K562 (cell line): ENCODE measurements around the gene RASGEF1C. TPM values are rescaled to one million over a fixed set of nuclear protein-coding genes. Genes with fewer than 3 reads are reported as not detected.

ENCODE experiments used
- ARID1B ChIP-seq: fragments of 450-650 bp; IDR thresholded peaks from 2 replicates; pipeline ENCODE4 v1.6.1; 2016; ENCODE audit warnings: antibody characterized with exemption, mild to moderate bottlenecking, inconsistent platforms
- ARNT ChIP-seq, 2 experiments: fragments of 450-650 bp; IDR thresholded peaks; 2 replicates each; pipeline ENCODE4 v1.6.1; 2016; ENCODE audit warnings: mild to moderate bottlenecking in 1 of 2
- BACH1 ChIP-seq: fragments of 200-800 bp; sonication (Bioruptor generic); IDR thresholded peaks from 2 replicates; pipeline ENCODE4 v1.6.1; 2016; ENCODE audit warnings: missing genetic modification characterization, missing compliant biosample characterization
- BCOR ChIP-seq: fragments of 450-650 bp; IDR thresholded peaks from 2 replicates; pipeline ENCODE4 v1.6.1; 2016
- CBX8 ChIP-seq: fragments of 200-600 bp; sonication (generic); IDR thresholded peaks from 2 replicates; pipeline ENCODE4 v1.6.1; 2012; ENCODE audit warnings: borderline replicate concordance, mixed run types, low read depth, mild to moderate bottlenecking, moderate library complexity, mixed read lengths, low read length, control low read depth, inconsistent platforms; ENCODE audit not compliant: poor library complexity, severe bottlenecking; ENCODE audit errors: extremely low read depth
- ELF2 ChIP-seq: fragments of 250-450 bp; sonication (Bioruptor Pico); IDR thresholded peaks from 2 replicates; pipeline ENCODE4 v1.5.0; 2021; ENCODE audit warnings: mild to moderate bottlenecking
- FOXK2 ChIP-seq, 2 experiments: fragments of 450-650 bp; IDR thresholded peaks in 1 of 2; conservative IDR thresholded peaks in 1 of 2; 2 replicates each; pipeline ENCODE4 v1.6.1; 2016; ENCODE audit warnings: low read depth in 2 of 2, mild to moderate bottlenecking in 1 of 2
- GATAD2A ChIP-seq: fragments of 450-650 bp; IDR thresholded peaks from 2 replicates; pipeline ENCODE4 v1.6.1; 2017
- HMG20B ChIP-seq: fragments of 250-450 bp; sonication (Bioruptor Pico); IDR thresholded peaks from 2 replicates; pipeline ENCODE4 v1.5.0; 2021; ENCODE audit warnings: mild to moderate bottlenecking
- JUND ChIP-seq, 2 experiments: IDR thresholded peaks; 2 replicates in 1 of 2; 3 replicates in 1 of 2; pipeline ENCODE4 v1.6.1; 2011; ENCODE audit warnings: borderline replicate concordance in 2 of 2, low read depth in 2 of 2, low read length in 2 of 2, improper control_type of control experiment in 1 of 2, missing biosample characterization in 1 of 2, missing genetic modification characterization in 1 of 2, missing genetic modification reagents in 1 of 2
- LEF1 ChIP-seq: fragments of 450-650 bp; IDR thresholded peaks from 2 replicates; pipeline ENCODE4 v1.6.1; 2016; ENCODE audit warnings: mild to moderate bottlenecking
- MCM7 ChIP-seq, 2 experiments: fragments of 450-650 bp; IDR thresholded peaks; 2 replicates each; pipeline ENCODE4 v1.6.1; 2016 to 2018
- MXD1 ChIP-seq: fragments of 250-450 bp; sonication (Bioruptor Pico); IDR thresholded peaks from 2 replicates; pipeline ENCODE4 v1.8.0; 2021; ENCODE audit warnings: borderline replicate concordance, mild to moderate bottlenecking, moderate library complexity; ENCODE audit not compliant: poor library complexity, severe bottlenecking
- MYC ChIP-seq, 2 experiments: fragments of 250-450 bp in 1 of 2; sonication (Bioruptor Pico) in 1 of 2; IDR thresholded peaks; 2 replicates each; pipeline versions ENCODE4 v1.5.1 to v1.6.1; 2012 to 2021; ENCODE audit warnings: low read depth in 2 of 2, borderline replicate concordance in 1 of 2, improper control_type of control experiment in 1 of 2, low read length in 1 of 2, mild to moderate bottlenecking in 1 of 2, moderate library complexity in 1 of 2
- NR2C1 ChIP-seq, 2 experiments: fragments of 450-650 bp; IDR thresholded peaks; 2 replicates each; pipeline ENCODE4 v1.6.1; 2017; ENCODE audit warnings: mild to moderate bottlenecking in 2 of 2, antibody characterized with exemption in 1 of 2, inconsistent platforms in 1 of 2, missing compliant biosample characterization in 1 of 2, missing genetic modification characterization in 1 of 2
- NR3C1 ChIP-seq: sonication (generic); formaldehyde crosslinking; IDR thresholded peaks from 2 replicates; pipeline ENCODE4 v1.8.1; 2022; ENCODE audit warnings: missing genetic modification reagents
- NRF1 ChIP-seq, 2 experiments: fragments of 450-650 bp; IDR thresholded peaks in 1 of 2; conservative IDR thresholded peaks in 1 of 2; 2 replicates each; pipeline ENCODE4 v1.6.1; 2014; ENCODE audit warnings: mild to moderate bottlenecking in 2 of 2
- PHF21A ChIP-seq: fragments of 450-650 bp; IDR thresholded peaks from 2 replicates; pipeline ENCODE4 v1.6.1; 2017; ENCODE audit warnings: low read depth, borderline replicate concordance
- PPARD ChIP-seq: fragments of 250-450 bp; sonication (Bioruptor Pico); IDR thresholded peaks from 2 replicates; pipeline ENCODE4 v1.8.0; 2022; ENCODE audit warnings: inconsistent platforms, mild to moderate bottlenecking, moderate library complexity
- RBBP5 ChIP-seq: fragments of 200-600 bp; sonication (generic); IDR thresholded peaks from 2 replicates; pipeline ENCODE4 v1.6.1; 2012; ENCODE audit warnings: borderline replicate concordance, mild to moderate bottlenecking, low read length, control low read depth, inconsistent platforms; ENCODE audit not compliant: insufficient read depth, poor library complexity, severe bottlenecking
- RNF2 ChIP-seq: sonication (generic); IDR thresholded peaks from 2 replicates; pipeline ENCODE4 v1.6.1; 2016
- SMARCB1 ChIP-seq: IDR thresholded peaks from 2 replicates; pipeline ENCODE4 v1.6.1; 2011; ENCODE audit warnings: improper control_type of control experiment, low read depth; ENCODE audit not compliant: insufficient read length
- TRIM24 ChIP-seq, 2 experiments: fragments of 450-650 bp; IDR thresholded peaks; 2 replicates each; pipeline ENCODE4 v1.6.1; 2016
- VEZF1 ChIP-seq: fragments of 200-800 bp; sonication (Bioruptor generic); IDR thresholded peaks from 2 replicates; pipeline ENCODE4 v1.6.1; 2017; ENCODE audit warnings: missing genetic modification characterization, missing compliant biosample characterization
- ZC3H4 ChIP-seq: sonication (generic); formaldehyde crosslinking; IDR thresholded peaks from 2 replicates; pipeline ENCODE4 v1.9.0; 2021; ENCODE audit warnings: missing genetic modification reagents, borderline replicate concordance
- polyA plus RNA-seq, 8 experiments: library from polyadenylated mRNA; depleted of rRNA in 4 of 8; stranded (reverse) in 5 of 8; unstranded in 3 of 8; fragments of >200 nt; fragmentation: Nextera tagmentation in 2 of 8; fragmentation: Illumina TruSeq in 1 of 8; extraction: Ambion mirVana in 2 of 8; extraction: Trizol in 1 of 8; gene quantifications; 2 replicates each; pipeline versions ENCODE4 v1.2.1 to v1.2.3, GENCODE V29; 2011 to 2014; ENCODE audit warnings: inconsistent platforms in 1 of 8, missing spikeins in 1 of 8
- total RNA-seq, 7 experiments: library from RNA; depleted of rRNA in 6 of 7; stranded (reverse); fragments of >200 nt in 6 of 7; fragmentation: Illumina TruSeq in 2 of 7; extraction: Trizol in 2 of 7; gene quantifications; 2 replicates each; pipeline versions ENCODE4 v1.2.1 to v1.2.3, GENCODE V29; 2011 to 2021; ENCODE audit warnings: low replicate concordance in 1 of 7

RASGEF1C gene
- total and polyA plus RNA-seq, 9 of the 15 experiments (the other 6 are each of a cell fraction or from before 2014, with no cell fraction given), result 0.04 to 1.1 (median 0.21) TPM; not detected in 4

- TF ChIP-seq VEZF1 (CRISPR knock-in tag), result peak; percentile 65; the same call in 1 of the 2 replicates
- no peak for TF ChIP-seq LEF1
- no peak for TF ChIP-seq MCM7 (IDR thresholded peaks at IDR 0.05)
- peak; percentile 20 to 32; a peak in 2 of 4 replicates for TF ChIP-seq NRF1 (conservative IDR thresholded peaks at IDR 0.05 in 1 of 2, IDR thresholded peaks at IDR 0.05 in 1 of 2)
- no peak for TF ChIP-seq PPARD (CRISPR knock-in tag)
- no peak for TF ChIP-seq CBX8
- peak; percentile 87 for TF ChIP-seq ARID1B
- TF ChIP-seq PHF21A, result no peak
- peak; percentile 68 for TF ChIP-seq ELF2 (CRISPR knock-in tag)
- TF ChIP-seq JUND (IDR thresholded peaks at IDR 0.05; ENCODE audit: borderline replicate concordance, low read depth, low read length), result peak; percentile 4; the same call in 1 of the 2 replicates
- TF ChIP-seq JUND (tag; IDR thresholded peaks at IDR 0.05; ENCODE audit: borderline replicate concordance, low read depth, low read length), result peak; percentile 13; the same call in 1 of the 3 replicates
- TF ChIP-seq SMARCB1, result peak; percentile 47
- no peak for TF ChIP-seq GATAD2A
- 0 out of 2 replicates have a peak, but pooled peaks have one; percentile 21 for TF ChIP-seq BACH1 (tag)
- peak; percentile 43 for TF ChIP-seq MYC (IDR thresholded peaks at IDR 0.05; ENCODE audit: low read depth, low read length)
- no peak for TF ChIP-seq MYC (CRISPR knock-in tag; IDR thresholded peaks at IDR 0.05; ENCODE audit: borderline replicate concordance, low read depth)
- TF ChIP-seq FOXK2 (conservative IDR thresholded peaks at IDR 0.05 in 1 of 2, IDR thresholded peaks at IDR 0.05 in 1 of 2; ENCODE audit: low read depth in 2 of 2), result peak; percentile 56 to 62; a peak in 3 of 4 replicates
- peak in 1 of 2 experiments; percentile 19; a peak in 1 of 4 replicates for TF ChIP-seq TRIM24 (IDR thresholded peaks at IDR 0.05)
- TF ChIP-seq BCOR, result peak; percentile 48; the same call in 1 of the 2 replicates
- TF ChIP-seq NR2C1 (IDR thresholded peaks at IDR 0.05), result no peak
- TF ChIP-seq NR2C1 (tag; IDR thresholded peaks at IDR 0.05), result no peak
- no peak for TF ChIP-seq RNF2
- no peak for TF ChIP-seq ZC3H4 (CRISPR knock-in tag)
- peak; percentile 30 for TF ChIP-seq RBBP5
- no peak for TF ChIP-seq HMG20B (CRISPR knock-in tag)
- TF ChIP-seq ARNT (IDR thresholded peaks at IDR 0.05), result no peak
- TF ChIP-seq MXD1 (CRISPR knock-in tag), result no peak
- TF ChIP-seq NR3C1 (CRISPR knock-in tag), result no peak
Measured at GRCh38 chr5:180084638-180085561, 124.1 kb downstream of the RASGEF1C start (continued).
